Hematopoietic multipotent progenitor cell treated with erythropoietin and hydrocortisone succinate and interleukin-3 and kit ligand, for 6 days (in vitro differentiated cells): Measurements from ENCODE around the gene FBLN1.

ENCODE experiments used
- DNase-seq: peaks from one replicate; pipeline ENCODE4 v3.0.0-alpha.2; 2015

The FBLN1 gene

GRCh38 chr22:45574069-45574703, 71.5 kb downstream of the FBLN1 start:
- DNase-seq: no peak

GRCh38 chr22:45575173-45575572, 72.5 kb downstream of the FBLN1 start:
- DNase-seq: no peak

GRCh38 chr22:45575607-45576272, 73.1 kb downstream of the FBLN1 start:
- DNase-seq: no peak

- no peak for DNase-seq
These were observed 73.6 kb downstream of the FBLN1 start for GRCh38 chr22:45576273-45576625.

GRCh38 chr22:45576730-45577464, 74.2 kb downstream of the FBLN1 start:
- no peak for DNase-seq

- peak; percentile 92 for DNase-seq
These were observed 75.3 kb downstream of the FBLN1 start for GRCh38 chr22:45577746-45578523.

GRCh38 chr22:45578524-45579147, 76.0 kb downstream of the FBLN1 start:
- no peak for DNase-seq

- DNase-seq: no peak
These were observed 76.6 kb downstream of the FBLN1 start for GRCh38 chr22:45579306-45579705.

- no peak for DNase-seq
These were observed 77.4 kb downstream of the FBLN1 start for GRCh38 chr22:45579806-45580725.

- DNase-seq: peak; percentile 13
These were observed 78.2 kb downstream of the FBLN1 start for GRCh38 chr22:45580726-45581381.

GRCh38 chr22:45581549-45582080, 78.9 kb downstream of the FBLN1 start:
- no peak for DNase-seq

GRCh38 chr22:45582236-45582954, 79.7 kb downstream of the FBLN1 start:
- no peak for DNase-seq

- DNase-seq: no peak
These were observed 80.3 kb downstream of the FBLN1 start for GRCh38 chr22:45582955-45583320.

GRCh38 chr22:45583504-45583903, 80.8 kb downstream of the FBLN1 start:
- no peak for DNase-seq

GRCh38 chr22:45584121-45584570, 81.5 kb downstream of the FBLN1 start:
- no peak for DNase-seq

GRCh38 chr22:45584621-45585436, 82.1 kb downstream of the FBLN1 start:
- no peak for DNase-seq

- no peak for DNase-seq
These were observed 82.7 kb downstream of the FBLN1 start for GRCh38 chr22:45585437-45585755.

- no peak for DNase-seq
These were observed 83.4 kb downstream of the FBLN1 start for GRCh38 chr22:45585946-45586540.
